ENCODE data around the gene RYR2. TPM values are rescaled to one million over a fixed set of nuclear protein-coding genes. Genes with fewer than 3 reads are reported as not detected.

RYR2 gene
- polyA plus RNA-seq, 1 of the 3 experiments (the other 2 are of a cell fraction): under 0.01 TPM

DNA sequence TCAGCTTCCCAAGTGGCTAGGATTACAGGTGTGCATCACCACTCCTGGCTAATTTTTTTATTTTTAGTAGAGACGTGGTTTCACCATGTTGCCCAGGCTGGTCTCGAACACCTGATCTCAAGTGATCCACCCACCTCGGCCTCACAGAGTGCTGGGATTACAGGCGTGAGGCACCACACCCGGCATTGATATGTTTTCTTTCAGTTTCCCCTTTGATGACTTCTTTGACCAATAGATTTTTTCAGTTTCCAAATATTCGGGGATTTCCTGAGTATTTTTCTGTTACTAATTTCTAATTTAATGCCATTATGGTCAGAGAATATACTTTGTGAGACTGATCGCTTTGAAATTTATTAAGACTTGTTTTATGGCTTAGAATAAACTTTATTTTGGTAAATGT, 406.1 kb downstream of the RYR2 start:
- CTCF ChIA-PET: no interaction called here
- POLR2A ChIA-PET: no interaction called here
- 51% methylated on average over 7 of the region's 7 CpGs for WGBS (ENCODE audit: low lambda C conversion rate)
- Histone ChIP-seq H3K4me2 (no peak overlapping the region), H3K27me3 (ENCODE audit: insufficient read depth) (no peaks in the 10 kb centered on the region), H3K36me3 (replicated peaks in 1 of 2; ENCODE audit: control insufficient read depth in 1 of 2, insufficient read depth in 2 of 2, low read length in 1 of 2) (no peaks in the 10 kb centered on the region), H3K4me3 (ENCODE audit: low read depth in 2 of 2, low read length in 1 of 2) (no peak overlapping the region), H3K9me2 (no peaks in the 10 kb centered on the region; the same call in 1 of the 2 replicates), H3K9me3 (0 out of 2 replicates have a peak, but pooled peaks cover 2% of the 10 kb centered on the region), H4K20me1 (ENCODE audit: insufficient read depth) (no peaks in the 10 kb centered on the region), H3K27ac (ENCODE audit: low read depth in 2 of 2, low read length in 1 of 2) (no peak overlapping the region), H3K79me2 (ENCODE audit: insufficient read depth) (no peaks in the 10 kb centered on the region), H3F3A (replicated peaks; ENCODE audit: insufficient read depth) (no peaks in the 10 kb centered on the region), H2AFZ (ENCODE audit: low read depth) (no peak overlapping the region), H3K4me1 (ENCODE audit: control insufficient read depth in 1 of 2, insufficient read depth in 2 of 2, low read depth in 1 of 2, low read length in 1 of 2) (no peaks in the 10 kb centered on the region), H3K9ac (no peak overlapping the region)
- TF ChIP-seq RXRA (IDR thresholded peaks at IDR 0.05; ENCODE audit: borderline replicate concordance, low read depth) (no peak), TCF12 (IDR thresholded peaks at IDR 0.05) (no peak), EP300 (IDR thresholded peaks at IDR 0.05; ENCODE audit: borderline replicate concordance in 1 of 2, low read depth in 1 of 2, low read length in 1 of 2) (no peak), RAD21 (IDR thresholded peaks at IDR 0.05; ENCODE audit: low read length) (no peak), USF1 (IDR thresholded peaks at IDR 0.05; ENCODE audit: borderline replicate concordance, low read depth) (no peak), TEAD4 (IDR thresholded peaks at IDR 0.05; ENCODE audit: borderline replicate concordance, insufficient read depth) (no peak), SIN3A (IDR thresholded peaks at IDR 0.05; ENCODE audit: borderline replicate concordance, low read depth, low read length) (no peak), MXI1 (IDR thresholded peaks at IDR 0.05; ENCODE audit: low read depth, low read length) (no peak), NRF1 (IDR thresholded peaks at IDR 0.05; ENCODE audit: low read depth, low read length) (no peak), JUND (IDR thresholded peaks at IDR 0.05) (no peak), GABPA (IDR thresholded peaks at IDR 0.05; ENCODE audit: low read depth) (no peak), NFIC (IDR thresholded peaks at IDR 0.05; ENCODE audit: borderline replicate concordance) (no peak)
- TF ChIP-seq, protein P1, sequence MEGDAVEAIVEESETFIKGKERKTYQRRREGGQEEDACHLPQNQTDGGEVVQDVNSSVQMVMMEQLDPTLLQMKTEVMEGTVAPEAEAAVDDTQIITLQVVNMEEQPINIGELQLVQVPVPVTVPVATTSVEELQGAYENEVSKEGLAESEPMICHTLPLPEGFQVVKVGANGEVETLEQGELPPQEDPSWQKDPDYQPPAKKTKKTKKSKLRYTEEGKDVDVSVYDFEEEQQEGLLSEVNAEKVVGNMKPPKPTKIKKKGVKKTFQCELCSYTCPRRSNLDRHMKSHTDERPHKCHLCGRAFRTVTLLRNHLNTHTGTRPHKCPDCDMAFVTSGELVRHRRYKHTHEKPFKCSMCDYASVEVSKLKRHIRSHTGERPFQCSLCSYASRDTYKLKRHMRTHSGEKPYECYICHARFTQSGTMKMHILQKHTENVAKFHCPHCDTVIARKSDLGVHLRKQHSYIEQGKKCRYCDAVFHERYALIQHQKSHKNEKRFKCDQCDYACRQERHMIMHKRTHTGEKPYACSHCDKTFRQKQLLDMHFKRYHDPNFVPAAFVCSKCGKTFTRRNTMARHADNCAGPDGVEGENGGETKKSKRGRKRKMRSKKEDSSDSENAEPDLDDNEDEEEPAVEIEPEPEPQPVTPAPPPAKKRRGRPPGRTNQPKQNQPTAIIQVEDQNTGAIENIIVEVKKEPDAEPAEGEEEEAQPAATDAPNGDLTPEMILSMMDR (IDR thresholded peaks at IDR 0.05): no peak
- TF ChIP-seq, protein P2, sequence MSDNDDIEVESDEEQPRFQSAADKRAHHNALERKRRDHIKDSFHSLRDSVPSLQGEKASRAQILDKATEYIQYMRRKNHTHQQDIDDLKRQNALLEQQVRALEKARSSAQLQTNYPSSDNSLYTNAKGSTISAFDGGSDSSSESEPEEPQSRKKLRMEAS (IDR thresholded peaks at IDR 0.05; ENCODE audit: low read depth): no peak
- TF ChIP-seq, protein P3, sequence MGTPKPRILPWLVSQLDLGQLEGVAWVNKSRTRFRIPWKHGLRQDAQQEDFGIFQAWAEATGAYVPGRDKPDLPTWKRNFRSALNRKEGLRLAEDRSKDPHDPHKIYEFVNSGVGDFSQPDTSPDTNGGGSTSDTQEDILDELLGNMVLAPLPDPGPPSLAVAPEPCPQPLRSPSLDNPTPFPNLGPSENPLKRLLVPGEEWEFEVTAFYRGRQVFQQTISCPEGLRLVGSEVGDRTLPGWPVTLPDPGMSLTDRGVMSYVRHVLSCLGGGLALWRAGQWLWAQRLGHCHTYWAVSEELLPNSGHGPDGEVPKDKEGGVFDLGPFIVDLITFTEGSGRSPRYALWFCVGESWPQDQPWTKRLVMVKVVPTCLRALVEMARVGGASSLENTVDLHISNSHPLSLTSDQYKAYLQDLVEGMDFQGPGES (IDR thresholded peaks at IDR 0.05; ENCODE audit: low read depth, low read length): no peak
- no peak for DNase-seq

DNA sequence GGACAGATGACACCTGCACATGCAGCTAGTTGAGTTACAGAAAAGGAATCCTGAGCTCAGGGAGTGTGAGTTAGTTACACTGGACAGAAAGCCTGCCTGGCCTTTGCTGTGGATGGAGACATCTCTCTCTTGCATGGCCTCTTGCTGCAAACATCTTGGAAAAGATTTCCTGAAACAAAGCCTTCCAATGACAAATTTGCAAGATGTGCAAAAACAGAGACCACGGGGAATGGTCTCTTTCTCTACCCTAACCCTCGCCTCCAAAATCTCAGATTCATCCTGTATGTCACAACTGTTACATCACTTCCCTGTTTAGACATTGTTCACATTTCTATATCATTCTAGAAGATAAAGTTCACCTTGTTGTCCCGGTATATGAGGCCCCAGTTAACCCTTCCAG, 415.6 kb downstream of the RYR2 start:
- ChIA-PET POLR2A (no interaction called here), CTCF (interaction anchor here (1.3 kb wide), 1 partner anchor 26 kb away, joined by 3 read pairs; no protein-coding TSS in a partner anchor)
- no peaks in the 10 kb centered on the region for H4K20me1 ChIP-seq (ENCODE audit: insufficient read depth)
- no peaks in the 10 kb centered on the region for H3K27me3 ChIP-seq (ENCODE audit: insufficient read depth)
- H3K9me3 ChIP-seq: 0 out of 2 replicates have a peak, but pooled peaks cover 2% of the 10 kb centered on the region
- H2AFZ ChIP-seq (ENCODE audit: low read depth): no peak overlapping the region
- H3K4me3 ChIP-seq (ENCODE audit: low read depth in 2 of 2, low read length in 1 of 2): no peak overlapping the region
- H3K27ac ChIP-seq (ENCODE audit: low read depth in 2 of 2, low read length in 1 of 2): no peak overlapping the region
- no peaks in the 10 kb centered on the region for H3K9me2 ChIP-seq
- no peaks in the 10 kb centered on the region for H3K79me2 ChIP-seq (ENCODE audit: insufficient read depth)
- no peak for DNase-seq
- H3K4me1 ChIP-seq (ENCODE audit: control insufficient read depth in 1 of 2, insufficient read depth in 2 of 2, low read depth in 1 of 2, low read length in 1 of 2): no peaks in the 10 kb centered on the region
- H3K4me2 ChIP-seq: no peak overlapping the region
- H3F3A ChIP-seq (replicated peaks; ENCODE audit: insufficient read depth): no peaks in the 10 kb centered on the region
- 12% methylated on average over 3 of the region's 3 CpGs for WGBS (ENCODE audit: low lambda C conversion rate)
- TF ChIP-seq RXRA (IDR thresholded peaks at IDR 0.05; ENCODE audit: borderline replicate concordance, low read depth) (no peak), GABPA (IDR thresholded peaks at IDR 0.05; ENCODE audit: low read depth) (no peak), USF2 (IDR thresholded peaks at IDR 0.05; ENCODE audit: borderline replicate concordance, low read depth, low read length) (no peak), GATA2 (CRISPR knock-in tag; IDR thresholded peaks at IDR 0.05) (no peak)
- TF ChIP-seq, protein P3 (IDR thresholded peaks at IDR 0.05; ENCODE audit: low read depth, low read length): no peak
- H3K9ac ChIP-seq: no peak overlapping the region
- no peaks in the 10 kb centered on the region for H3K36me3 ChIP-seq (replicated peaks in 1 of 2; ENCODE audit: control insufficient read depth in 1 of 2, insufficient read depth in 2 of 2, low read length in 1 of 2)

All from SK-N-SH (cell line).